ENCODE results near the gene SDHAF2.
A peak's percentile ranks its signal among the peaks of the same experiment; 100 is the strongest.
"Not testable (repeated sequence)": the region's sequence is repeated elsewhere in the genome, so short reads cannot be mapped to it uniquely, and the experiment has no call there.

SDHAF2 gene

GRCh38 chr11:61477126-61477525 is 47.2 kb downstream of the SDHAF2 start:
- no peak for DNase-seq

- DNase-seq = peak; percentile 57
These were observed 47.8 kb downstream of the SDHAF2 start for GRCh38 chr11:61477727-61478148.

GRCh38 chr11:61479360-61480058 is 49.6 kb downstream of the SDHAF2 start:
- DNase-seq = not testable (repeated sequence)

GRCh38 chr11:61480261-61480993 is 50.5 kb downstream of the SDHAF2 start:
- no peak for DNase-seq

- DNase-seq = no peak
These were observed 51.0 kb downstream of the SDHAF2 start for GRCh38 chr11:61480994-61481335.

GRCh38 chr11:61481806-61482205 is 51.9 kb downstream of the SDHAF2 start:
- DNase-seq = no peak

GRCh38 chr11:61482513-61482912 is 52.6 kb downstream of the SDHAF2 start:
- DNase-seq = peak; percentile 23

GRCh38 chr11:61484541-61484940 is 54.6 kb downstream of the SDHAF2 start:
- DNase-seq = no peak

- no peak for DNase-seq
These were observed 55.2 kb downstream of the SDHAF2 start for GRCh38 chr11:61485080-61485479.

- DNase-seq = no peak
These were observed 56.2 kb downstream of the SDHAF2 start for GRCh38 chr11:61486011-61486620.

- no peak for DNase-seq
These were observed 56.9 kb downstream of the SDHAF2 start for GRCh38 chr11:61486779-61487178.

GRCh38 chr11:61487342-61488025 is 57.6 kb downstream of the SDHAF2 start:
- DNase-seq = no peak

- no peak for DNase-seq
These were observed 58.8 kb downstream of the SDHAF2 start for GRCh38 chr11:61488651-61489291.

- DNase-seq = no peak
These were observed 60.2 kb downstream of the SDHAF2 start for GRCh38 chr11:61489833-61490721.

- DNase-seq = no peak
These were observed 61.9 kb downstream of the SDHAF2 start for GRCh38 chr11:61491736-61492395.

- no peak for DNase-seq
These were observed 64.5 kb downstream of the SDHAF2 start for GRCh38 chr11:61494381-61494961.

- no peak for DNase-seq
These were observed 66.1 kb downstream of the SDHAF2 start for GRCh38 chr11:61495801-61496601.
